ENCODE measurements around the gene FBXO17. TPM values are rescaled to one million over a fixed set of nuclear protein-coding genes. Genes with fewer than 3 reads are reported as not detected.
"Not testable (repeated sequence)": the region's sequence is repeated elsewhere in the genome, so short reads cannot be mapped to it uniquely, and the experiment has no call there.

Gene FBXO17
- total RNA-seq, 1 donor from 2014 or later, result 77.3 TPM

DNA sequence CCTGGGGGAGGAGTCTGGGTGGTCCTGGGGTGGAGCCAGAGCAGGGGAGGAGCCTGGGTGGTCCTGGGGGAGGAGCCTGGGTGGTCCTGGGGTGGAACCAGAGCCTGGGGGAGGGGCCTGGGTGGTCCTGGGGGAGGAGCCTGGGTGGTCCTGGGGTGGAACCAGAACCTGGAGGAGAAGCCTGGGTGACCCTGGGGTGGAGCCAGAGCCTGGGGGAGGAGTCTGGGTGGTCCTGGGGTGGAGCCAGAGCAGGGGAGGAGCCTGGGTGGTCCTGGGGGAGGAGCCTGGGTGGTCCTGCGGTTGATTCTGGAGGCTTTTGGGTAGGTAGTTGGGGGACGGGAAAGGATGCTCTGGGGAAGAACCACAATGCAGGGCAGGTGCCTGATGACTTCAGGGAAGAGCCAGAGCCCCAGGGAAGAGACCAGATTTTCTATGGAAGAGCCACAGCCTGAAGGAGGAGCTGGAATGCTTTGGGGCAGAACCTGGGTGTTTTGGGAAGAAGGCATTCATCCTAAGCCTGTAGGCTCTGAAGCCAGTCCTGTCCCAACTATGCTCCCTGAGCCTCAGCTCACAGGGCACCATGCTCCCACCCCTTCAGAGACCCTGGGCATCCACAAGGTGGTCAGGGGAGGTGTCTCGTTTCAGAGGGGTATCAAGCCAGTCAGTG is 29.8 kb downstream of the FBXO17 start:
- Mint-ChIP-seq H3K27ac (no peak overlapping the region), H3K9me3 (no peaks in the 10 kb centered on the region), H3K36me3 (peaks cover 42% of the 10 kb centered on the region), H3K4me1 (peaks cover 13% of the 10 kb centered on the region), H3K27me3 (ENCODE audit: low read depth) (no peaks in the 10 kb centered on the region), H3K4me3 (no peak overlapping the region)
- no peak for TF ChIP-seq CTCF (IDR thresholded peaks at IDR 0.05; ENCODE audit: unreplicated experiment)
- no peak for DNase-seq (ENCODE audit: low spot score in 2 of 2, unreplicated experiment in 2 of 2)

DNA sequence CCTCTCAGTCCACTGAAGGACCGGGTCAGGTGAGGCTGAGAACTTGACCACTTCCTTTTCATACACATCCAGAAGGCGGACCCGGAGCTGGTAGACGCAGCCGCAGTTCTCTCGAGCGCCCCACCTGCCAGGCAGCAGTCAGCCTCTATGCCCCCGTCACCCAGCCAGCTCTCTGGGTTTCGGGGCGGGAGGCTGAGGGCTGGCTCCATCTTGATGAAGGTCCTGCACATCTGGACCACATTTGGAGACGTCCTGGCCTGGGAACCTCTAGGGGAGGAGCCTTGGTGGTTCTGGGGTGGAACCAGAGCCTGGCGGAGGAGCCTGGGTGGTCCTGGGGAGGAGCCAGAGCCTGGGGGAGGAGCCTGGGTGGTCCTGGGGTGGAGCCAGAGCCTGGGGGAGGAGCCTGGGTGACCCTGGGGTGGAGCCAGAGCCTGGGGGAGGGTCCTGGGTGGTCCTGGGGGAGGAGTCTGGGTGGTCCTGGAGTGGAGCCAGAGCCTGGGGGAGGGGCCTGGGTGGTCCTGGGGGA is 30.5 kb downstream of the FBXO17 start:
- no peak for DNase-seq (ENCODE audit: low spot score in 2 of 2, unreplicated experiment in 2 of 2)
- H3K4me3 Mint-ChIP-seq, result no peak overlapping the region
- peaks cover 42% of the 10 kb centered on the region for H3K36me3 Mint-ChIP-seq
- no peak for TF ChIP-seq CTCF (IDR thresholded peaks at IDR 0.05; ENCODE audit: unreplicated experiment)
- no peaks in the 10 kb centered on the region for H3K9me3 Mint-ChIP-seq
- no peaks in the 10 kb centered on the region for H3K27me3 Mint-ChIP-seq (ENCODE audit: low read depth)
- peaks cover 17% of the 10 kb centered on the region for H3K4me1 Mint-ChIP-seq
- H3K27ac Mint-ChIP-seq, result no peak overlapping the region

GRCh38 chr19:38942471-38943181 is 32.9 kb downstream of the FBXO17 start:
- H3K4me3 Mint-ChIP-seq, result no peak overlapping the region
- TF ChIP-seq CTCF (IDR thresholded peaks at IDR 0.05; ENCODE audit: unreplicated experiment), result no peak
- no peak for DNase-seq (ENCODE audit: low spot score in 2 of 2, unreplicated experiment in 2 of 2)

GRCh38 chr19:38941979-38942378 is 33.6 kb downstream of the FBXO17 start:
- no peak overlapping the region for H3K27ac Mint-ChIP-seq
- TF ChIP-seq CTCF (IDR thresholded peaks at IDR 0.05; ENCODE audit: unreplicated experiment), result no peak
- no peak overlapping the region for H3K4me3 Mint-ChIP-seq
- H3K36me3 Mint-ChIP-seq, result peaks cover 26% of the 10 kb centered on the region
- no peak for DNase-seq (ENCODE audit: low spot score in 2 of 2, unreplicated experiment in 2 of 2)
- no peaks in the 10 kb centered on the region for H3K9me3 Mint-ChIP-seq
- peaks cover 18% of the 10 kb centered on the region for H3K4me1 Mint-ChIP-seq
- no peaks in the 10 kb centered on the region for H3K27me3 Mint-ChIP-seq (ENCODE audit: low read depth)

More at GRCh38 chr19:38942471-38943181, 32.9 kb downstream of the FBXO17 start:
- Mint-ChIP-seq H3K27me3 (ENCODE audit: low read depth) (no peaks in the 10 kb centered on the region), H3K4me1 (peaks cover 18% of the 10 kb centered on the region), H3K27ac (no peak overlapping the region), H3K9me3 (no peaks in the 10 kb centered on the region), H3K36me3 (peaks cover 31% of the 10 kb centered on the region)

GRCh38 chr19:38941466-38941865 is 34.1 kb downstream of the FBXO17 start:
- not testable (repeated sequence) for H3K27ac Mint-ChIP-seq

GRCh38 chr19:38939957-38940356 is 35.6 kb downstream of the FBXO17 start:
- Mint-ChIP-seq H3K4me1 (peaks cover 18% of the 10 kb centered on the region), H3K27me3 (ENCODE audit: low read depth) (no peaks in the 10 kb centered on the region), H3K36me3 (peaks cover 28% of the 10 kb centered on the region), H3K9me3 (peaks cover 13% of the 10 kb centered on the region), H3K27ac (peak overlapping the region; percentile 28), H3K4me3 (no peak overlapping the region)
- DNase-seq (ENCODE audit: low spot score in 2 of 2, unreplicated experiment in 2 of 2), result no peak
- no peak for TF ChIP-seq CTCF (IDR thresholded peaks at IDR 0.05; ENCODE audit: unreplicated experiment)

More at GRCh38 chr19:38941466-38941865, 34.1 kb downstream of the FBXO17 start:
- Mint-ChIP-seq H3K36me3 (peaks cover 21% of the 10 kb centered on the region), H3K4me1 (peaks cover 18% of the 10 kb centered on the region)
- not testable (repeated sequence) for DNase-seq (ENCODE audit: low spot score in 2 of 2, unreplicated experiment in 2 of 2); H3K9me3 Mint-ChIP-seq; H3K27me3 Mint-ChIP-seq (ENCODE audit: low read depth); H3K4me3 Mint-ChIP-seq

Measured in mesothelial cell of epicardium (in vitro differentiated cells).